Thyroid gland (tissue), 4 donors: Measurements from ENCODE around the gene ATP2A3. TPM values are rescaled to one million over a fixed set of nuclear protein-coding genes. Genes with fewer than 3 reads are reported as not detected.
A peak's percentile ranks its signal among the peaks of the same experiment; 100 is the strongest.

Experiments used
- DNase-seq, 2 donors: peaks; one replicate each; pipeline ENCODE4 v3.0.0-alpha.2; 2019
- H3K27ac ChIP-seq, 3 donors: fragments of 200-600 bp; sonication (generic); 1 replicate in 2 of 3; 2 replicates in 1 of 3; pipeline ENCODE4 v1.5.1; 2016 to 2019; ENCODE audit warnings: mild to moderate bottlenecking in 1 of 3, moderate library complexity in 1 of 3
- H3K27me3 ChIP-seq: fragments of 200-600 bp; sonication (generic); one replicate; pipeline ENCODE4 v1.5.1; 2019
- H3K36me3 ChIP-seq, 2 donors: fragments of 200-600 bp; sonication (generic); one replicate each; pipeline ENCODE4 v1.5.1; 2016 to 2019
- H3K4me1 ChIP-seq, 2 donors: fragments of 200-600 bp; sonication (generic); one replicate each; pipeline ENCODE4 v1.5.1; 2017 to 2019
- H3K4me3 ChIP-seq, 3 donors: fragments of 200-600 bp; sonication (generic); replicated peaks in 1 of 3; 1 replicate in 2 of 3; 2 replicates in 1 of 3; pipeline ENCODE4 v1.5.1; 2016; ENCODE audit warnings: mild to moderate bottlenecking in 1 of 3
- H3K9me3 ChIP-seq: fragments of 200-600 bp; sonication (generic); one replicate; pipeline ENCODE4 v1.5.1; 2017
- POLR2A ChIP-seq, 2 donors: fragments of 450-650 bp; IDR thresholded peaks; one replicate each; pipeline ENCODE4 v1.6.1; 2017; ENCODE audit warnings: antibody characterized with exemption in 2 of 2, mild to moderate bottlenecking in 2 of 2, moderate library complexity in 1 of 2
- WGBS, 2 donors: methylation state at CpG; one replicate each; pipeline ENCODE4 v1.1.5; 2017; 5-methylcytosine and 5-hydroxymethylcytosine counted together
- intact Hi-C: fragments of 100-400 bp; cut with DNase I; formaldehyde crosslinking; loops from one replicate; pipeline ENCODE4 v1.15.1; 2023
- total RNA-seq, 4 donors: library from RNA; depleted of rRNA; stranded (reverse); fragments of >200 nt; gene quantifications; one replicate each; pipeline ENCODE4 v1.2.3, GENCODE V29; 2016
- TF ChIP-seq, protein P1 (sequence below), 6 experiments: fragments of 200-600 bp in 3 of 6; fragments of 450-650 bp in 3 of 6; sonication (generic) in 3 of 6; IDR thresholded peaks; one replicate each; pipeline ENCODE4 v1.5.1; 2016 to 2019; ENCODE audit warnings: antibody characterized with exemption in 6 of 6, mild to moderate bottlenecking in 2 of 6, inconsistent platforms in 1 of 6, moderate library complexity in 1 of 6

ATP2A3 gene
- total RNA-seq, 4 donors from 2014 or later, result 6.9 to 18.6 (median 9.1) TPM

DNA sequence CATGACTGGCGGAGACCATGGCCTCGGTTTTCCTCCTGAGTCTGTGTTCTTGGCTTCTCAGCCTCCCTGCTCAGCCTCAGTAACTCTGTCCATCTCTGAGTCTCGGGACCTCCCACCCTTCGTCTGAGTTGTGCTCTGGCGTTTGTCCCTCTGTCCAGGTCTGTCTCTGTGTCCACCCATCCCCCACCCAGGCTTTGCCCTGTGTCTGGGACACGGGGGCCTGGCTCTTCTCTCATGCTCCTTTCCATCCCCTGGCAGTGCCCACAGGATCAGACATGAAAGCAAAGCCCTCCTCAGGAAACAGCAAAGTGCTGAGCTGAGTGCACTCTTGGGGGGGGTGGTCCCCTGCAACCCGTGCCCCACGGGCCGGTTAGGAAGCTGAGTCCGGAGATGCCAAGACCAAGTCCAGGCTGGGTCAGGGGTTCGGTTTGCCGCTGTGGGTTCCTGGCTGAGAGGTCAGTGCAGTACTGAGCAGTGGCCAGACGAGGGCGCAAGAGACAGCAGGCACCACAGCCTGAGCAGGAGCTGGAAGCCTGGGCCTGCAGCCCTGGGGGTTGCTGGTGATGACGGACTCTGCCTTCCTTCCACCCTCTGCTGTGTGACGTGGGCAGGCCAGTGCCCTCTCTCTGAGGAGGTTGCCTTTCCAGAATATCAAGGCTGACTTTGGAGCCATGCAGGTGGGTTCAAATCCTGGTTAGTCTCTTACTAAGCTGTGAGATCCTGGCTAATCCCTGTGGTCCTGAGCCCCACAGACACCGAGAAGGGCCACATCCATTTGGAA lies 50.5 kb downstream of the ATP2A3 start:
- no peak for TF ChIP-seq POLR2A (IDR thresholded peaks at IDR 0.05)
- TF ChIP-seq, protein P1, sequence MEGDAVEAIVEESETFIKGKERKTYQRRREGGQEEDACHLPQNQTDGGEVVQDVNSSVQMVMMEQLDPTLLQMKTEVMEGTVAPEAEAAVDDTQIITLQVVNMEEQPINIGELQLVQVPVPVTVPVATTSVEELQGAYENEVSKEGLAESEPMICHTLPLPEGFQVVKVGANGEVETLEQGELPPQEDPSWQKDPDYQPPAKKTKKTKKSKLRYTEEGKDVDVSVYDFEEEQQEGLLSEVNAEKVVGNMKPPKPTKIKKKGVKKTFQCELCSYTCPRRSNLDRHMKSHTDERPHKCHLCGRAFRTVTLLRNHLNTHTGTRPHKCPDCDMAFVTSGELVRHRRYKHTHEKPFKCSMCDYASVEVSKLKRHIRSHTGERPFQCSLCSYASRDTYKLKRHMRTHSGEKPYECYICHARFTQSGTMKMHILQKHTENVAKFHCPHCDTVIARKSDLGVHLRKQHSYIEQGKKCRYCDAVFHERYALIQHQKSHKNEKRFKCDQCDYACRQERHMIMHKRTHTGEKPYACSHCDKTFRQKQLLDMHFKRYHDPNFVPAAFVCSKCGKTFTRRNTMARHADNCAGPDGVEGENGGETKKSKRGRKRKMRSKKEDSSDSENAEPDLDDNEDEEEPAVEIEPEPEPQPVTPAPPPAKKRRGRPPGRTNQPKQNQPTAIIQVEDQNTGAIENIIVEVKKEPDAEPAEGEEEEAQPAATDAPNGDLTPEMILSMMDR (IDR thresholded peaks at IDR 0.05), result peak; percentile 83 to 98 (median 94)
- peaks cover 0 to 13% of the 10 kb centered on the region in 2 donors for H3K4me1 ChIP-seq
- H3K27ac ChIP-seq, result no peak overlapping the region
- H3K4me3 ChIP-seq, result no peak overlapping the region
- no peaks in the 10 kb centered on the region for H3K36me3 ChIP-seq
- no peaks in the 10 kb centered on the region for H3K9me3 ChIP-seq
- 58 to 68% methylated on average over 8 of the region's 17 CpGs for WGBS, 2 donors
- intact Hi-C loops, result loop anchor here (5.0 kb wide), 1 partner anchor 51 kb away; no protein-coding TSS in a partner anchor
- H3K27me3 ChIP-seq, result no peaks in the 10 kb centered on the region
- DNase-seq, result peak; percentile 73 to 75

DNA sequence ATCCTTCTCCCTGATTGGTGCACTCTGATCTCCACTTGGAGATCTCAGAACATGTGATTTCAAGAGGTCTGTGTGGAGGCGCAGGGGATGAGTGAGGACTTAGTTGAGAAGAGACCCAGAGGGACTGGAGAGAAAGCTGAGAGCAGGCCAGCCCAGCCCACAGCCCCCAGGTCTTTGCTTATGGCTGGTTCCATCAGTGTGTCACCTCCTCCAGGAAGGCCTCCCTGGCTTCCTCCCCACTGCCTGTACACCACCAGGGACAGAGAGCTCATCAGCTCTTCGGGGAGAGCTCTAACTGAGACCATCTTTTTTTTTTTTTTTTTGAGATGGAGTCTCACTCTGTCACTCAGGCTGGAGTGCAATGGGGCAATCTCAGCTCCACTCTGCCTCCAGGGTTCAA lies 51.4 kb downstream of the ATP2A3 start:
- H3K27ac ChIP-seq, result no peak overlapping the region
- 95 to 100% methylated on average over 2 of the region's 2 CpGs for WGBS, 2 donors
- H3K9me3 ChIP-seq, result no peaks in the 10 kb centered on the region
- H3K4me1 ChIP-seq, result peaks cover 0 to 13% of the 10 kb centered on the region in 2 donors
- TF ChIP-seq, protein P1 (IDR thresholded peaks at IDR 0.05), result no peak
- no peak for TF ChIP-seq POLR2A (IDR thresholded peaks at IDR 0.05)
- H3K4me3 ChIP-seq, result no peak overlapping the region
- no peak for DNase-seq
- no peaks in the 10 kb centered on the region for H3K27me3 ChIP-seq
- intact Hi-C loops, result loop anchor here (5.0 kb wide), 1 partner anchor 51 kb away; no protein-coding TSS in a partner anchor
- no peaks in the 10 kb centered on the region for H3K36me3 ChIP-seq

DNA sequence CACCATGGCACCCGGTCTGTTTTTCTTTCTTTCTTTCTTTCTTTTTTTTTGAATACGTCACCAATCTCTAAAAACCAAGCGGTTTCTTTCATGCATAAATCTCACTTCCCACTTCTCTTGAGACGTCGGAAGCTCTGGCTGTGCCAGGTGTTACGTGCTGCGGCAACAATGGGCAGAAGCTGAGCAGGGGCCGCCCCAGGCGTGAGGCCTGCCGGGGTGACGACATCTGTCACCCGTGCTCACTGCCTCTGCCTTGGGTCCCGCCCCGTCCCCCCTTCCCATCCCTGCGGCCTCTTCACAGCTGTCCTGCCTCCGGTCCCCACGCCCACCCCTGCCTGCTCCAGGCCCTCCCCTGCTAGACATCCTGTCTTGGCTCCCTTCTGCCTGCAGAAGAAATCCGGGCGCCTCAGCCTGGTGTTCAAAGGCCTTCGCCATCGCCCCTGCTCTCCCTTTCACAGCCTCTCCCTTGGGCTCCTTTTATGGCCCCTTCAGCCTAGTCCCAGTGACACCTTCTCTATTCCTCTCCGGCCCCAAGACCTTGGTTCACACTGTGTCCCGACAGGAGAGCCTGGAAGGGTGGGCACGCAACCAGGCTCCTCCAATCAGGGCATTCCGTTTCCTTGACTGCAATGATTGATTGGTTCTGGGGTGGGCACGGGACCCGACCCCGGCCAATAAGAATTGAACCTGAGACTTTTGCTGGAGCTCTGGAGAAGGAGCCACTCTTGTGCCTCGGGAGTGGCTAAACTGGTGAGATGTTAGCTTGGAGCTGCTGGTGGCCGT lies 52.8 kb downstream of the ATP2A3 start:
- no peaks in the 10 kb centered on the region for H3K36me3 ChIP-seq
- H3K27me3 ChIP-seq, result no peaks in the 10 kb centered on the region
- WGBS, 2 donors, result 70 to 74% methylated on average over 30 of the region's 30 CpGs
- H3K4me1 ChIP-seq, result no peaks in the 10 kb centered on the region
- intact Hi-C loops, result loop anchor here (5.0 kb wide), 1 partner anchor 49 kb away; no protein-coding TSS in a partner anchor
- no peak overlapping the region for H3K4me3 ChIP-seq
- TF ChIP-seq, protein P1 (IDR thresholded peaks at IDR 0.05), result no peak
- no peak for TF ChIP-seq POLR2A (IDR thresholded peaks at IDR 0.05)
- no peaks in the 10 kb centered on the region for H3K9me3 ChIP-seq
- no peak overlapping the region for H3K27ac ChIP-seq
- no peak for DNase-seq

DNA sequence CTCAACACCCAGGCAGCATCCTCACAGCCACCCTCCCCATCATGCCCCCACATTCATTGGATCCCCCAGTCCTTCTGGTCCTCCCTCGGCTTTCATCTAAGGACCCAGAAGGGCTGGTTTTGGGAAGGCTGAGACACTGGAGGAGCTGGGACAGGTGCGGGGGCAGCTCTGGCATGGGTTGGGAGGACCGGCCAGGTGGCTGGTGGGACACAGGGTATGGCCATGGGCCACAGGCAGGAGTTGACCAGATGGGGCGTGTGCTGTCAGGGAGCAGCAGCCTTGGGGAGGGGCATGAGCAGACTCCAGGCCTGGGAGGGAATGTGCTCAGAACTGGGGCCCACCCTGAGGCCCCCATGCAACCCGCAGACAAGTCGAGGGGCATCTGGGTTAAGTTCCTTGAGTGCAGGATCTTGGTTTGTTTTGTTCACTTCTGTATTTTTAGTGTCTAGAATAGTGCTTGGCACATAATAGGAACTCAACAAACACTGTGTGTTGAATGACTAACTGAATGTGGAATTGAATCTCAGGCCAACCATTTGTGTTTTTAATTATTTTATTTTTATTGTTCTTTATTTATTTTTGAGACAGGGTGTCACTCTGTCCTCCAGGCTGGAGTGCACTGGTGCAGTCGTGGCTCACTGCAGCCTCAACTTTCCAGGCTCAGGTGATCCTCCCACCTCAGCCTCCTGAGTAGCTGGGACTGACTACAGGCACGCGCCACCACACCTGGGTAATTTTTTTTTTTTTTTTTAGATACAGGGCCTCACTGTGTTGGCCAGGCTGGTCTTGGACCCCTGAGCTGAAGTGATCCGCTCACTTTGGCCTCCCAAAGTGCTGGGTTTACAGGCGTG lies 53.6 kb downstream of the ATP2A3 start:
- H3K9me3 ChIP-seq, result no peaks in the 10 kb centered on the region
- intact Hi-C loops, result loop anchor here (5.0 kb wide), 1 partner anchor 48 kb away; no protein-coding TSS in a partner anchor
- H3K4me3 ChIP-seq, result no peak overlapping the region
- H3K4me1 ChIP-seq, result no peaks in the 10 kb centered on the region
- DNase-seq, result no peak
- TF ChIP-seq, protein P1 (IDR thresholded peaks at IDR 0.05), result no peak
- no peak for TF ChIP-seq POLR2A (IDR thresholded peaks at IDR 0.05)
- WGBS, 2 donors, result 83 to 89% methylated on average over 11 of the region's 11 CpGs
- H3K27me3 ChIP-seq, result no peaks in the 10 kb centered on the region
- H3K36me3 ChIP-seq, result no peaks in the 10 kb centered on the region
- no peak overlapping the region for H3K27ac ChIP-seq
